Naive thymus-derived CD4-positive, alpha-beta T cell (primary cell): Measurements from ENCODE around the gene AQP11. TPM values are rescaled to one million over a fixed set of nuclear protein-coding genes. Genes with fewer than 3 reads are reported as not detected.
"Not testable (repeated sequence)": the region's sequence is repeated elsewhere in the genome, so short reads cannot be mapped to it uniquely, and the experiment has no call there.

ENCODE experiments used
- ATAC-seq: fragments of 150-1000 bp; cut with Tn5 transposase; 2 replicates; pipeline ENCODE4 v1.10.0; 2021; ENCODE audit warnings: mild to moderate bottlenecking, moderate library complexity
- CTCF ChIA-PET: fragments of 350-600 bp; sonication (Branson Sonifier 250); formaldehyde crosslinking; loops from one replicate; lab custom pipeline; 2021; ENCODE audit warnings: antibody characterized with exemption; lab: Charles Lee
- POLR2A ChIA-PET: fragments of 350-600 bp; sonication (Branson Sonifier 250); formaldehyde crosslinking; loops from one replicate; lab custom pipeline; 2021; ENCODE audit warnings: antibody characterized with exemption, inconsistent platforms; lab: Charles Lee
- DNase-seq, 9 donors: peaks; one replicate each; pipeline versions ENCODE4 v3.0.0 to v3.0.0-alpha.2; 2020 to 2022; ENCODE audit warnings: mixed read lengths in 1 of 9
- H3K27ac ChIP-seq: one replicate; pipeline ENCODE4 v1.7.0; 2013; ENCODE audit warnings: mild to moderate bottlenecking, low read depth, low read length, moderate library complexity
- H3K27me3 ChIP-seq, 2 donors: one replicate each; pipeline ENCODE4 v1.7.0; 2013; ENCODE audit warnings: low read length in 2 of 2, mild to moderate bottlenecking in 2 of 2, moderate library complexity in 2 of 2; ENCODE audit not compliant: control insufficient read depth in 2 of 2, insufficient read depth in 2 of 2
- H3K36me3 ChIP-seq, 3 experiments: 1 replicate in 2 of 3; 2 replicates in 1 of 3; pipeline ENCODE4 v1.7.0; 2013; ENCODE audit warnings: low read length in 3 of 3, mild to moderate bottlenecking in 3 of 3, moderate library complexity in 1 of 3; ENCODE audit not compliant: insufficient read depth in 3 of 3, control insufficient read depth in 2 of 3
- H3K4me1 ChIP-seq, 2 donors: one replicate each; pipeline ENCODE4 v1.7.0; 2013; ENCODE audit warnings: low read length in 2 of 2, mild to moderate bottlenecking in 2 of 2, moderate library complexity in 1 of 2; ENCODE audit not compliant: control insufficient read depth in 2 of 2, insufficient read depth in 2 of 2
- H3K4me3 ChIP-seq: 2 replicates; pipeline ENCODE4 v1.7.0; 2013; ENCODE audit warnings: mild to moderate bottlenecking, low read length
- H3K9me3 ChIP-seq, 3 experiments: 1 replicate in 2 of 3; 2 replicates in 1 of 3; pipeline ENCODE4 v1.7.0; 2013; ENCODE audit warnings: low read length in 3 of 3; ENCODE audit not compliant: control insufficient read depth in 2 of 3
- H3K27ac Mint-ChIP-seq, 9 donors: one replicate each; pipeline ENCODE4 v1.8.0; 2020 to 2022; ENCODE audit warnings: mixed read lengths in 9 of 9, mild to moderate bottlenecking in 8 of 9, moderate library complexity in 5 of 9, inconsistent platforms in 2 of 9
- H3K27me3 Mint-ChIP-seq, 5 donors: one replicate each; pipeline ENCODE4 v1.8.0; 2021 to 2022; ENCODE audit warnings: mixed read lengths in 5 of 5, mild to moderate bottlenecking in 1 of 5
- H3K36me3 Mint-ChIP-seq, 5 donors: one replicate each; pipeline ENCODE4 v1.8.0; 2020 to 2022; ENCODE audit warnings: mixed read lengths in 5 of 5, mild to moderate bottlenecking in 3 of 5, inconsistent platforms in 1 of 5
- H3K4me1 Mint-ChIP-seq, 7 donors: one replicate each; pipeline ENCODE4 v1.8.0; 2020 to 2022; ENCODE audit warnings: mixed read lengths in 7 of 7, mild to moderate bottlenecking in 3 of 7, inconsistent platforms in 1 of 7
- H3K4me3 Mint-ChIP-seq, 10 donors: one replicate each; pipeline ENCODE4 v1.8.0; 2020 to 2022; ENCODE audit warnings: mild to moderate bottlenecking in 10 of 10, mixed read lengths in 10 of 10, moderate library complexity in 6 of 10, inconsistent platforms in 2 of 10
- H3K9me3 Mint-ChIP-seq, 11 donors: one replicate each; pipeline ENCODE4 v1.8.0; 2020 to 2022; ENCODE audit warnings: mixed read lengths in 11 of 11, mild to moderate bottlenecking in 4 of 11, inconsistent platforms in 1 of 11, moderate library complexity in 1 of 11
- intact Hi-C, 2 donors: fragments of 100-400 bp; cut with micrococcal nuclease; formaldehyde crosslinking; loops; one replicate each; pipeline ENCODE4 v1.15.1; 2023
- polyA plus RNA-seq, 2 donors: library from polyadenylated mRNA; unstranded; fragments of 300-500 nt; fragmentation: Illumina TruSeq; gene quantifications; one replicate each; pipeline ENCODE4 v1.2.3, GENCODE V29; 2021
- total RNA-seq, 6 experiments: library from RNA in 5 of 6; stranded (reverse) in 5 of 6; gene quantifications; 1 replicate in 5 of 6; 2 replicates in 1 of 6; pipeline ENCODE4 v1.2.3 and lab custom pipeline; 2021 to 2026

AQP11 gene
- total and polyA plus RNA-seq, 7 experiments from 2014 or later, result 0.27 to 1.1 (median 0.78) TPM; not detected in 1

- H3K27me3 Mint-ChIP-seq, H3K27ac ChIP-seq, ATAC-seq, H3K27me3 ChIP-seq, H3K9me3 Mint-ChIP-seq, intact Hi-C loops, CTCF ChIA-PET, H3K9me3 ChIP-seq, DNase-seq, H3K4me3 ChIP-seq: not testable (repeated sequence)
- peaks cover 7 to 19% of the 10 kb centered on the region in 2 donors for H3K4me1 ChIP-seq
- Mint-ChIP-seq H3K36me3 (peaks cover 0 to 22% (median 13%) of the 10 kb centered on the region in 5 donors), H3K27ac (peak overlapping the region in 3 of 9 donors; percentile 25 to 70 (median 39)), H3K4me3 (peak overlapping the region in 5 of 10 donors; percentile 6 to 97 (median 61)), H3K4me1 (peaks cover 43 to 68% (median 61%) of the 10 kb centered on the region in 7 donors)
- H3K36me3 ChIP-seq, result peaks cover 0 to 16% (median 3%) of the 10 kb centered on the region in 3 experiments
- POLR2A ChIA-PET, result interaction anchor here (0.7 to 1.3 kb wide), 2 partner anchors 14 to 359 kb away, joined by 3 to 9 read pairs; no protein-coding TSS in a partner anchor
These were observed 44.2 kb downstream of the AQP11 start for GRCh38 chr11:77633926-77634325.

- H3K27ac Mint-ChIP-seq, result peak overlapping the region; percentile 63 to 96 (median 85)
- H3K4me3 ChIP-seq, result peak overlapping the region; percentile 77
- ChIA-PET CTCF (no interaction called here), POLR2A (interaction anchor here (0.7 to 1.6 kb wide), 2 partner anchors 13 to 765 kb away, joined by 3 read pairs; no protein-coding TSS in a partner anchor)
- peaks cover 7 to 19% of the 10 kb centered on the region in 2 donors for H3K4me1 ChIP-seq
- H3K27me3 Mint-ChIP-seq, result no peaks in the 10 kb centered on the region
- no peaks in the 10 kb centered on the region for H3K9me3 ChIP-seq
- ATAC-seq (no peak), DNase-seq (no peak)
- H3K27me3 ChIP-seq, result no peaks in the 10 kb centered on the region
- peaks cover 4 to 21% (median 9%) of the 10 kb centered on the region in 5 donors for H3K36me3 Mint-ChIP-seq
- H3K36me3 ChIP-seq, result peaks cover 0 to 8% (median 3%) of the 10 kb centered on the region in 3 experiments
- H3K27ac ChIP-seq, result peak overlapping the region; percentile 87
- H3K4me1 Mint-ChIP-seq, result peaks cover 34 to 54% (median 47%) of the 10 kb centered on the region in 7 donors
- H3K4me3 Mint-ChIP-seq, result peak overlapping the region; percentile 91 to 97 (median 96)
- peaks cover 0 to 11% (median 3%) of the 10 kb centered on the region in 11 donors for H3K9me3 Mint-ChIP-seq
- intact Hi-C loops, result loop anchor here (1.0 to 5.0 kb wide), 9 partner anchors 14 to 1820 kb away; partner anchors contain the start of genes INTS4 (in 2 of the 2), RSF1 (in 2 of the 2), ALG8 (in 1 of the 2) and KCTD21 (in 1 of the 2)
These were observed 47.1 kb downstream of the AQP11 start for GRCh38 chr11:77636731-77637344.

GRCh38 chr11:77637345-77638165 is 47.8 kb downstream of the AQP11 start, which contains the start of gene CLNS1A:
TSS of gene CLNS1A (minus strand) at chr11:77637794. CDS start at chr11:77637714, 80 bp downstream.
- peaks cover 7 to 19% of the 10 kb centered on the region in 2 donors for H3K4me1 ChIP-seq
- CTCF ChIA-PET, result no interaction called here
- peaks cover 4 to 21% (median 9%) of the 10 kb centered on the region in 5 donors for H3K36me3 Mint-ChIP-seq
- no peaks in the 10 kb centered on the region for H3K9me3 ChIP-seq
- H3K4me3 Mint-ChIP-seq, result peak within 1 kb of the TSS; percentile 91 to 97 (median 96)
- peak within 1 kb of the TSS; percentile 87 for H3K27ac ChIP-seq
- H3K27ac Mint-ChIP-seq, result peak within 1 kb of the TSS; percentile 86 to 98 (median 95)
- H3K36me3 ChIP-seq, result peaks cover 0 to 8% (median 3%) of the 10 kb centered on the region in 3 experiments
- POLR2A ChIA-PET, result interaction anchor here (0.7 to 1.6 kb wide), 4 partner anchors 14 to 766 kb away, joined by 3 read pairs; partner anchors contain the start of gene INTS4
- H3K27me3 ChIP-seq, result no peaks in the 10 kb centered on the region
- peak within 1 kb of the TSS; percentile 77 for H3K4me3 ChIP-seq
- DNase-seq (peak; percentile 53 to 79 (median 75)), ATAC-seq (peak; percentile 99)
- H3K4me1 Mint-ChIP-seq, result peaks cover 34 to 49% (median 44%) of the 10 kb centered on the region in 7 donors
- H3K27me3 Mint-ChIP-seq, result no peaks in the 10 kb centered on the region
- peaks cover 0 to 11% (median 3%) of the 10 kb centered on the region in 11 donors for H3K9me3 Mint-ChIP-seq
- intact Hi-C loops, result loop anchor here (1.0 to 5.0 kb wide), 9 partner anchors 15 to 1820 kb away; partner anchors contain the start of genes INTS4 (in 2 of the 2), RSF1 (in 2 of the 2), ALG8 (in 1 of the 2) and KCTD21 (in 1 of the 2)

GRCh38 chr11:77642228-77642627 is 52.5 kb downstream of the AQP11 start:
- Histone ChIP-seq H3K4me1 (peaks cover 0 to 3% of the 10 kb centered on the region in 2 donors), H3K9me3 (no peaks in the 10 kb centered on the region), H3K36me3 (peaks cover 0 to 4% (median 0%) of the 10 kb centered on the region in 3 experiments), H3K4me3 (no peak overlapping the region), H3K27me3 (no peaks in the 10 kb centered on the region), H3K27ac (no peak overlapping the region)
- Mint-ChIP-seq H3K36me3 (peaks cover 0 to 8% (median 4%) of the 10 kb centered on the region in 5 donors), H3K4me3 (no peak overlapping the region), H3K4me1 (peaks cover 0 to 15% (median 9%) of the 10 kb centered on the region in 7 donors), H3K27ac (no peak overlapping the region), H3K27me3 (peaks cover 4 to 14% (median 9%) of the 10 kb centered on the region in 5 donors), H3K9me3 (peaks cover 0 to 11% (median 3%) of the 10 kb centered on the region in 11 donors)
- DNase-seq (no peak), ATAC-seq (no peak)
- ChIA-PET POLR2A (no interaction called here), CTCF (no interaction called here)
- intact Hi-C loops, result no loop called here

- no peaks in the 10 kb centered on the region for H3K36me3 ChIP-seq
- Mint-ChIP-seq H3K4me3 (no peak overlapping the region), H3K27me3 (peaks cover 5 to 14% (median 9%) of the 10 kb centered on the region in 5 donors), H3K27ac (no peak overlapping the region), H3K4me1 (peaks cover 0 to 12% (median 0%) of the 10 kb centered on the region in 7 donors), H3K9me3 (peaks cover 0 to 9% (median 3%) of the 10 kb centered on the region in 11 donors), H3K36me3 (peaks cover 0 to 4% (median 0%) of the 10 kb centered on the region in 5 donors)
- H3K9me3 ChIP-seq, result no peaks in the 10 kb centered on the region
- no peaks in the 10 kb centered on the region for H3K4me1 ChIP-seq
- no peak overlapping the region for H3K27ac ChIP-seq
- no peak overlapping the region for H3K4me3 ChIP-seq
- no peaks in the 10 kb centered on the region for H3K27me3 ChIP-seq
- intact Hi-C loops, result no loop called here
- POLR2A ChIA-PET, result no interaction called here
- no peak for ATAC-seq
- no peak for DNase-seq
- CTCF ChIA-PET, result no interaction called here
These were observed 55.1 kb downstream of the AQP11 start for GRCh38 chr11:77644887-77645286.
